HG03354 (cell line): ENCODE data around the gene LGALS7B.
A peak's percentile ranks its signal among the peaks of the same experiment; 100 is the strongest.
"Not testable (repeated sequence)": the region's sequence is repeated elsewhere in the genome, so short reads cannot be mapped to it uniquely, and the experiment has no call there.

Source experiments
- ATAC-seq: cut with Tn5 transposase; IDR thresholded peaks from one replicate; pipeline ENCODE4 v1.9.1; 2021; ENCODE audit warnings: mild to moderate bottlenecking; ENCODE audit not compliant: unreplicated experiment, poor library complexity, severe bottlenecking

LGALS7B gene

DNA sequence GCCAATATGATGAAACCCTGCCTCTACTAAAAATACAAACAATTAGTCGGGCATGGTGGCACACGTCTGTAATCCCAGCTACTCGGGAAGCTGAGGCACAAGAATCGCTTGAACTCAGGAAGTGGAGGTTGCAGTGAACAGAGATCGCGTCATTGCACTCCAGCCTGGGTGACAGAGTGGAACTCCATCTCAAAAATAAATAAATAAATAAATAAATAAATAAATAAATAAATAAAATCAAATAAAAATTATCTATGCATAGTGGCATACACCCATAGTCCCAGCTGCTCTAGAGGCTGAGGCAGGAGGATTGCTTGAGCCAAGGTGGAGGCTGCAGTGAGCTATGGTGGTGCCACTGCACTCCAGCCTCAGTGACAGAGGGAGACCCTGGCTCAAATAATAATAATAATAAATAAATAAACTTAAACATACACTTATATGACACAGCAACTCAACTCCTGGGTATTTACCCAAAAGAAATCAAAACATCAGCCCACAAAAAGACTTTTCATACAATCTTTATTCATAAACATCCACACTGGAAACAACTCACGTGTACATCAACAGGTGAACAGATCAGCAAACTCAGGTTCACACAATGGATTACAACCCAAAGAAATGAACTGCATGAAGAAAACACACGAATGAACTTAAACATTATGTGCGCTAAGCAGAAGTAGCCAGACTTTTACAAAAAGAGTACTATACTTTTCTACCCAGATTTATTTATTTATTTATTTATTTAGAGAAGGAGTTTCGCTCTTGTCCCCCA lies 22.5 kb upstream of the LGALS7B start:
- ATAC-seq, result no peak

GRCh38 chr19:38769635-38770211 lies 19.3 kb upstream of the LGALS7B start:
- peak; percentile 82 for ATAC-seq

- not testable (repeated sequence) for ATAC-seq
Measured at GRCh38 chr19:38770228-38770948, 18.6 kb upstream of the LGALS7B start.

DNA sequence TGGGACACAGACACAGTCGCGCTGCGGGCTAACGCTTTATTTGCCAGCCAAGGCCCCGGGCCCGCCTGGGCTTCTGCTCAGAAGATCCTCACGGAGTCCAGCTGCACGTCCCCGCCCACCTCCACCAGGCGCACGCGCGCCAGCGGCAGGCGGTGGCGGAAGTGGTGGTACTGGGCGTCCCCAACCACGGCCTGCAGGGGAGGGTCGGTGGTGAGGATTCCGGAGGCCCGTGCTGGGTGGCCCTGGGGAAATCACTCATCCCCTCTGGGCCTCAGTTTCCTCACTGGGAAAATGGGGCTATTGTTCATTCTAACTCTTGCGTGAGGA lies 18.1 kb upstream of the LGALS7B start:
- not testable (repeated sequence) for ATAC-seq

DNA sequence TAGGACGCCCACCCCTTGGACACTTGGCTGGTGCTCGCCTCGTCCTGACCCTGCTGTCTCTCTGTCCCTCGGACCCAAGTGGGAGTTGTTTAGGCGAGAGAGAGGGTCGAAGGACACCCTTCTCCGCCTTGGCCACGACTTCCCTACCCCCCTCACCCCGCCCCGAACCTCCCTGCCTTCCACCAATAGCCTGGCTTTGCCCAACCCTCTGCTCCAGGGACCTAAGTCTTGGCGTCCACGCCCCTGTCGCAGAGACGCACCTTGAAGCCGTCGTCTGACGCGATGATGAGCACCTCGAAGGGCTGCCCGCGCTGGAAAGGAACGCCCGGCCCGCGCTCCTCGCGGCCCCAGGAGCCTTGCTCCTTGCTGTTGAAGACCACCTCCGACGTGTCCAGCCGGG lies 17.4 kb upstream of the LGALS7B start:
- ATAC-seq, result not testable (repeated sequence)

DNA sequence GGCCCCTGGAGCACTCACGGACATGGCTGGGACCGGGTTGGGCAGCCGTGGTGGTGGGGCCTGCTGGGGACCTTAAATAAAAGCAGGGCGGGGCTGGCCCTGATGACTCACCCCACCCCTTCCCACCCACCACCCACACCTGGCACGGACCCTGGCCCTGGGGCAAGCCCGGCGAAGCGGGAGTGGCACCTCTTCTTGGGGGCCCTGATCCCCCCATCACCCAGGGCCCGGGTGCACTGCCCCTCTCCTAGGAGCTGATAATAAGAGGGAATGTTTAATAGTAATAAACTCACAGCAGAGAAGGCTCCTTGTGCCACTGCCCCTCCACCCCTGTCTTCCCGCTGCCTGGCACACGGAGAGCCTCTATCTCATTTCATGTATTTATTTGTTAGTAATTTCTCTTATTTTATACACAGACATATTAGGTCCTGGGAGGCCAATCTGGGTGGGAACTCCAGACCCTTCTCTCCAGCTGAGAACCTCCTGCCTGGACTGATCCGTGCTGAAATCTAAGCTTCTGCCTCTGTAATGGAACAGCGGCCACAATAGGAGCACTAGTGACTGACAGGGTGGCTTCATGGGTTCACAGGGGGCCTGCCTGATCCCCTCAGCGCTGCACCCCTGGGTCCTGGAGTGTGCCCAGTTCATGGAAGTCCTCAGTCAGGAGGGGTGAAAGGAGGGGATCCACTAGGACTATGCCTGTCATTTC lies 15.4 kb upstream of the LGALS7B start, which contains the start of gene LGALS7:
LGALS7 (minus strand) TSS at position 49 of the 709 bp plus-strand sequence; CDS start at position 24, 25 bp downstream.
- no peak for ATAC-seq

GRCh38 chr19:38774181-38774950 lies 14.6 kb upstream of the LGALS7B start:
- no peak for ATAC-seq

DNA sequence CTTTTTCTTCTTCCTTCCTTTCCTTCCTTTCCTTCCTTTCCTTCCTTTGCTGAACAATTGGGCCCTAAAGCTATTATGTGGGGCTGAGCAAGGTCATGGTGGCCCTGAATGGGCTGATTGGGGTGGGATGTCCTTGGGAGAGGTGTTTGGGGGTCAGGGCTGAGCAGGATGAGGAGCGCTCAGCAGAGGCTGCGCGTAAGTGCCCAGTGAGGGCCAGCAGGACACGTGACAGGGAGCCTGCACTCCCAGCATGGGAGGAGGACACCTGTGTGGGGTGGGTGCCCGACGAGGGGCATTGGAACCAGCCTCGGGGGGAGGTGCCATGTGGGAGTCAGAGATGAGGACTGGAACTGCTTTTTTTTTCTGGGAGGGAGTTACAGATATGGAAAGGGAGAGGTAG lies 10.3 kb upstream of the LGALS7B start:
- ATAC-seq, result no peak

DNA sequence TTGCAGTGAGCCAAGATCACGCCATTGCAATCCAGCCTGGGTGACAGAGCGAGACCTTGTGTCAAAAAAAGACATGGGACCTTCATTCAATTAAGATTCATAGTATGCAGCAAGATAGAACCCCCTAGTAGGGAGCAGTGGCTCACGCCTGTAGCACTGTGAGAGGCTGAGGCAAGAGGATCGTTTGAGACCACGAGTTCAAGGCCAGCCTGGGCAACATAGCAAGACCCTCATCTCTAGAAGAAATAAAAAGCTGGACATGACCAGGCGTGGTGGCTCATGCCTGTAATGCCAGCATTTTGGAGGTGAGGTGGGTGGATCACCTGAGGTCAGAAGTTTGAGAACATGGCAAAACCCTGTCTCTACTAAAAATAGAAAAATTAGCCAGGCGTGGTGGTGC lies 8.6 kb upstream of the LGALS7B start:
- no peak for ATAC-seq

GRCh38 chr19:38781058-38781457 lies 7.9 kb upstream of the LGALS7B start:
- no peak for ATAC-seq

GRCh38 chr19:38782212-38782611 lies 6.8 kb upstream of the LGALS7B start:
- not testable (repeated sequence) for ATAC-seq

DNA sequence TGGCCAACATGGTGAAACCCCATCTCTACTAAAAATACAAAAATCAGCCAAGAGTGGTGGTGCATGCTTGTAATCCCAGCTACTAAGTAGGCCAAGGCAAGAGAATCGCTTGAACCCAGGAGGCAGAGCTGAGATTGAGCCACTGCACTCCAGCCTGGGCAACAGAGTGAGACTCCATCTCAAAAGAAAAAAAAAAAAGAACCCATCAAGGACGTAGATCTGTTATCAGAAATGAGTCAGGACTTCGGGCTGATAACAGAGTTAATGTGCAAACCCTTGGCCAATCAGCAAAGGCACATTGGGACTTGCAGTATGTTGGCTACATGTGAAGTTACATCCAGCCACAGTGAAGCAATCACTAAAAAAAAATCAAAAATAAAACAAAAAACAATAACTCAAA lies 4.8 kb upstream of the LGALS7B start:
- ATAC-seq, result no peak

DNA sequence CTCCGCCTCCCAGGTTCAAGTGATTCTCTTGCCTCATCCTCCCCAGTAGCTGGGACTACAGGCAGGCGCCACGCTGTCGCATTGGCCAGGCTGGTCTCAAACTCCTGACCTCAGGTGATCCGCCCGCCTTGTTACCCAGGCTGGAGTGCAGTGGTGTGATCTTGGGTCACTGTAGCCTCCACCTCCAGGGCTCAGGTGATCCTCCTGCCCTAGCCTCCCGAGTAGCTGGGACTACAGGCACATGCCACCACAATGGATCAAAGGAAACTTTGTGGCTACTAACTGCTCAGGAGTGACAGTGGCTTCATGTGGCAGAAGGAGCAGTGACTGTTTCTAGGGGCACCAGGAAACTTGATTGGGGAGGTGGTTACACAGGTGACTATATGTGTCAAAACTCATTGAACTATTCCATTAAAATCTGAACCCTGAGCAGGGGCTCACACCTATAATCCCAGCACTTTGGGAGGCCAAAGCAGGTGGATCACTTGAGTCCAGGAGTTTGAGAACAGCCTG lies 3.8 kb upstream of the LGALS7B start:
- no peak for ATAC-seq

DNA sequence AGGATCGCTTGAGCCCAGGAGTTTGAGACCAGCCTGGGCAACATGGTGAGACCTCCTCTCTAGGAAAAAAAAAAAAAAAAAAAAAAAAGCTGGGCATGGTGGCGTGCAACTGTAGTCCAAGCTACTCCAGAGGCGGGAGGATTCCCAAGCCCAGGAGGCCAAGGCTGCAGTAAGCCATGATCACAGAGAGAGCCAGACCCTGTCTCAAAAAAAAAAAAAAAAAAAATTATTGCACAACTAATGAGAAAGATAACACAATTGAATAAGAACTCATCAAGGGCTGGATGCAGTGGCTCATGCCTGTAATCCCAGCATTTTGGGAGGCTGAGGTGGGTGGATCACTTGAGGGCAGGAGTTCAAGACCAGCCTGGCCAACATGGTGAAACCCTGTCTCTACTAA lies 2.9 kb upstream of the LGALS7B start:
- ATAC-seq, result not testable (repeated sequence)

DNA sequence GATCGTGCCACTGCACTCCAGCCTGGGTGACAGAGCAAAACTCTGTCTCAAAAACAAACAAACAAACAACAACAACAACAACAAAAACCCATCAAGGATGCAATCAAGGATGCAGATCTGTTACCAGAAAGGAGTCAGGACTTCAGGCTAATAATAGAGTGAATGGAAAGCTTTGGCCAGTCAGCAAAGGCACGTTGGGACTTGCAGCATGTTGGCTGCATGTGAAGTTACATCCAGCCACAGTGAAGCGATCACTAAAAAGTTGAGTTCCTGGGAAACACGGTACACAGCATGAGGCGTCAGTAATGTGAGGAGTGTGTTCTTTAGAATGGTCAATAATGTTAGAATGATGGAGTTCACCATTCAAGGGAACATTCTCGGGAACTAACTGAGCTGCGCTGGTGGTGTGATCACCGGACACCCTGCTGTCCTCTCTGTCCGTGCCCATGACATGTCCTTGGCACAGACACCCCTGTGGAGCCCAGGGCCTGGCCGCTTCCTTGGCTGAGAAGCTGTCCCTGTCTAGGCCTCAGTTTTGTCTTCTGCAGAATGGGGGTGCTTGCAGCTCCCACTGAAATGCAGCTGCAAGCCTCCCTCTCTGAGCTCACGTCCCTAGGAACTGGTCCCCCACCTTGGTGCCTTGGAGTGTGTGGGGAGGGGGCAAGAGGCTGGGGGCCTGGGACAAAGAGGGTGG lies 2.3 kb upstream of the LGALS7B start:
- ATAC-seq, result no peak

GRCh38 chr19:38790507-38791403 lies 1.8 kb downstream of the LGALS7B start:
- ATAC-seq, result not testable (repeated sequence)

DNA sequence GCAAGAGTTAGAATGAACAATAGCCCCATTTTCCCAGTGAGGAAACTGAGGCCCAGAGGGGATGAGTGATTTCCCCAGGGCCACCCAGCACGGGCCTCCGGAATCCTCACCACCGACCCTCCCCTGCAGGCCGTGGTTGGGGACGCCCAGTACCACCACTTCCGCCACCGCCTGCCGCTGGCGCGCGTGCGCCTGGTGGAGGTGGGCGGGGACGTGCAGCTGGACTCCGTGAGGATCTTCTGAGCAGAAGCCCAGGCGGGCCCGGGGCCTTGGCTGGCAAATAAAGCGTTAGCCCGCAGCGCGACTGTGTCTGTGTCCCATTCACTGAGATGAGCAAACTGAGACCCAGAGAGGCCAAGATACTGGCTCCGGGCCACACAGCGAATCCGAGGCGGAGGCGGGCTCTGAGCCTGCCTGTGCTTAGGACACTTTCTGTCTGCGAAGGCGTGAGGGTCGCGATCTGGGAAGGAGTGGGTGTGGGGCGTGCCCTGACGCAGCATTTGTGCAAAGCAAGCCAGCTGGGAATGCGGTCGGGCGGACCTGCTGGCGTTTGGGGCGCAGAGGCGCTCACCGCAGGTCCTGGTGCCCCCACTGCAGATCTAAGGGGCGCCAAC lies 2.6 kb downstream of the LGALS7B start:
- peak; percentile 69 for ATAC-seq
